Measurements from ENCODE around the gene NTSR1.

Gene NTSR1

GRCh38 chr20:62708591-62709536 is at the start of gene NTSR1:
Gene NTSR1 (plus strand): TSS chr20:62708836. CDS start chr20:62709208, 372 bp downstream.
- no peak for DNase-seq

- DNase-seq = no peak
These were observed 49.0 kb upstream of the NTSR1 start for GRCh38 chr20:62659488-62660239.

- no peak for DNase-seq
These were observed 48.4 kb upstream of the NTSR1 start for GRCh38 chr20:62660240-62660615.

GRCh38 chr20:62660768-62661167 is 47.9 kb upstream of the NTSR1 start:
- no peak for DNase-seq

GRCh38 chr20:62661647-62662046 is 47.0 kb upstream of the NTSR1 start:
- DNase-seq = no peak

GRCh38 chr20:62662422-62662821 is 46.2 kb upstream of the NTSR1 start:
- no peak for DNase-seq

GRCh38 chr20:62663145-62664018 is 45.3 kb upstream of the NTSR1 start:
- peak; percentile 74 for DNase-seq

GRCh38 chr20:62664019-62664971 is 44.3 kb upstream of the NTSR1 start:
- no peak for DNase-seq

GRCh38 chr20:62665153-62665754 is 43.4 kb upstream of the NTSR1 start:
- DNase-seq = no peak

GRCh38 chr20:62665826-62666735 is 42.6 kb upstream of the NTSR1 start:
- DNase-seq = no peak

- DNase-seq = no peak
These were observed 41.7 kb upstream of the NTSR1 start for GRCh38 chr20:62666736-62667529.

GRCh38 chr20:62667530-62668440 is 40.9 kb upstream of the NTSR1 start:
- no peak for DNase-seq

GRCh38 chr20:62668441-62669027 is 40.1 kb upstream of the NTSR1 start:
- DNase-seq = peak; percentile 73

- DNase-seq = no peak
These were observed 39.4 kb upstream of the NTSR1 start for GRCh38 chr20:62669249-62669648.

- DNase-seq = no peak
These were observed 38.5 kb upstream of the NTSR1 start for GRCh38 chr20:62670156-62670555.

GRCh38 chr20:62670998-62671397 is 37.6 kb upstream of the NTSR1 start:
- no peak for DNase-seq

- no peak for DNase-seq
These were observed 36.9 kb upstream of the NTSR1 start for GRCh38 chr20:62671765-62672164.

- no peak for DNase-seq
These were observed 34.3 kb upstream of the NTSR1 start for GRCh38 chr20:62674370-62674769.

Data from NCI-H526 treated with DMSO at 0.1 percent for 48 hours (cell line).